Natural killer cell (primary cell): ENCODE data around the gene CHRNG. TPM values are rescaled to one million over a fixed set of nuclear protein-coding genes. Genes with fewer than 3 reads are reported as not detected.
A peak's percentile ranks its signal among the peaks of the same experiment; 100 is the strongest.

Experiments
- ATAC-seq, 3 donors: fragments of 150-1000 bp in 2 of 3; fragments of 200-7000 bp in 1 of 3; cut with Tn5 transposase; 1 replicate in 1 of 3; 2 replicates in 2 of 3; pipeline ENCODE4 v1.10.0; 2021; ENCODE audit warnings: mild to moderate bottlenecking in 2 of 3, moderate library complexity in 2 of 3
- DNase-seq, 2 donors: peaks; one replicate each; pipeline versions ENCODE4 v3.0.0 to v3.0.0-alpha.2; 2013 to 2021; ENCODE audit warnings: mixed read lengths in 1 of 2
- H3K27ac ChIP-seq: one replicate; pipeline ENCODE4 v1.5.1; 2013; ENCODE audit warnings: mild to moderate bottlenecking, low read length
- H3K27me3 ChIP-seq: one replicate; pipeline ENCODE4 v1.6.1; 2013; ENCODE audit warnings: low read length; ENCODE audit not compliant: control insufficient read depth, insufficient read depth
- H3K36me3 ChIP-seq: one replicate; pipeline ENCODE4 v1.6.1; 2013; ENCODE audit warnings: low read length; ENCODE audit not compliant: control insufficient read depth, insufficient read depth
- H3K4me1 ChIP-seq: one replicate; pipeline ENCODE4 v1.6.1; 2013; ENCODE audit warnings: low read length; ENCODE audit not compliant: control insufficient read depth, insufficient read depth
- H3K4me3 ChIP-seq: one replicate; pipeline ENCODE4 v1.5.1; 2013; ENCODE audit warnings: low read length
- H3K9me3 ChIP-seq: one replicate; pipeline ENCODE4 v1.6.1; 2013; ENCODE audit warnings: low read length; ENCODE audit not compliant: control insufficient read depth, insufficient read depth
- H3K27ac Mint-ChIP-seq, 2 donors: one replicate each; pipeline ENCODE4 v1.8.0; 2022; ENCODE audit warnings: mild to moderate bottlenecking in 2 of 2, mixed read lengths in 2 of 2, moderate library complexity in 1 of 2
- H3K27me3 Mint-ChIP-seq, 2 donors: one replicate each; pipeline ENCODE4 v1.8.0; 2022; ENCODE audit warnings: low read depth in 2 of 2, mixed read lengths in 2 of 2
- H3K36me3 Mint-ChIP-seq: one replicate; pipeline ENCODE4 v1.8.0; 2022; ENCODE audit warnings: mixed read lengths
- H3K4me1 Mint-ChIP-seq, 2 donors: one replicate each; pipeline ENCODE4 v1.8.0; 2022; ENCODE audit warnings: mixed read lengths in 2 of 2
- H3K4me3 Mint-ChIP-seq: one replicate; pipeline ENCODE4 v1.8.0; 2022; ENCODE audit warnings: mild to moderate bottlenecking, moderate library complexity, mixed read lengths
- H3K9me3 Mint-ChIP-seq, 2 donors: one replicate each; pipeline ENCODE4 v1.8.0; 2022; ENCODE audit warnings: mixed read lengths in 2 of 2
- CTCF ChIP-seq: fragments of 200-600 bp; IDR thresholded peaks from one replicate; pipeline ENCODE4 v1.8.0; 2022; ENCODE audit warnings: antibody characterized with exemption
- WGBS: methylation state at CpG from one replicate; pipeline ENCODE4 v1.1.7; 2013; ENCODE audit warnings: missing lambda C conversion rate; ENCODE audit not compliant: insufficient coverage; 5-methylcytosine and 5-hydroxymethylcytosine counted together
- intact Hi-C: fragments of 100-400 bp; cut with micrococcal nuclease; formaldehyde crosslinking; loops from one replicate; pipeline ENCODE4 v1.14.2; 2022
- total RNA-seq, 4 donors: library from RNA; stranded (reverse); fragments of 120-200 nt in 1 of 4; gene quantifications; one replicate each; pipeline versions ENCODE4 v1.2.3 to v1.2.4, GENCODE V29; 2013 to 2022

CHRNG gene
- total RNA-seq, 3 donors from 2014 or later (not counting 1 experiment from before 2014, with no cell fraction given), result not detected

- H3K36me3 Mint-ChIP-seq, result no peaks in the 10 kb centered on the region
- Histone ChIP-seq H3K27me3 (no peaks in the 10 kb centered on the region), H3K4me3 (no peak overlapping the region), H3K27ac (no peak overlapping the region), H3K4me1 (peaks cover 13% of the 10 kb centered on the region), H3K9me3 (no peaks in the 10 kb centered on the region), H3K36me3 (peaks cover 3% of the 10 kb centered on the region)
- TF ChIP-seq CTCF, result no peak
- DNase-seq (no peak), ATAC-seq (no peak)
- H3K4me3 Mint-ChIP-seq, result no peak overlapping the region
- peaks cover 0 to 13% of the 10 kb centered on the region in 2 donors for H3K27me3 Mint-ChIP-seq
- intact Hi-C loops, result no loop called here
- 92% methylated on average over 20 of the region's 20 CpGs for WGBS
- no peaks in the 10 kb centered on the region for H3K9me3 Mint-ChIP-seq
- peaks cover 6 to 17% of the 10 kb centered on the region in 2 donors for H3K4me1 Mint-ChIP-seq
- H3K27ac Mint-ChIP-seq, result no peak overlapping the region
These were observed 3.4 kb downstream of the CHRNG start for GRCh38 chr2:232542715-232543467.

GRCh38 chr2:232543491-232543890, 4.0 kb downstream of the CHRNG start:
- Mint-ChIP-seq H3K27me3 (peaks cover 0 to 8% of the 10 kb centered on the region in 2 donors), H3K4me1 (peaks cover 11 to 20% of the 10 kb centered on the region in 2 donors), H3K36me3 (no peaks in the 10 kb centered on the region), H3K27ac (no peak overlapping the region), H3K9me3 (peaks cover 0 to under 1% of the 10 kb centered on the region in 2 donors), H3K4me3 (no peak overlapping the region)
- no peak for ATAC-seq
- Histone ChIP-seq H3K27me3 (no peaks in the 10 kb centered on the region), H3K36me3 (peaks cover 3% of the 10 kb centered on the region), H3K4me1 (peaks cover 13% of the 10 kb centered on the region), H3K9me3 (no peaks in the 10 kb centered on the region), H3K4me3 (no peak overlapping the region), H3K27ac (no peak overlapping the region)
- DNase-seq, result no peak
- intact Hi-C loops, result no loop called here
- TF ChIP-seq CTCF, result no peak
- WGBS, result 93% methylated on average over 13 of the region's 14 CpGs

DNA sequence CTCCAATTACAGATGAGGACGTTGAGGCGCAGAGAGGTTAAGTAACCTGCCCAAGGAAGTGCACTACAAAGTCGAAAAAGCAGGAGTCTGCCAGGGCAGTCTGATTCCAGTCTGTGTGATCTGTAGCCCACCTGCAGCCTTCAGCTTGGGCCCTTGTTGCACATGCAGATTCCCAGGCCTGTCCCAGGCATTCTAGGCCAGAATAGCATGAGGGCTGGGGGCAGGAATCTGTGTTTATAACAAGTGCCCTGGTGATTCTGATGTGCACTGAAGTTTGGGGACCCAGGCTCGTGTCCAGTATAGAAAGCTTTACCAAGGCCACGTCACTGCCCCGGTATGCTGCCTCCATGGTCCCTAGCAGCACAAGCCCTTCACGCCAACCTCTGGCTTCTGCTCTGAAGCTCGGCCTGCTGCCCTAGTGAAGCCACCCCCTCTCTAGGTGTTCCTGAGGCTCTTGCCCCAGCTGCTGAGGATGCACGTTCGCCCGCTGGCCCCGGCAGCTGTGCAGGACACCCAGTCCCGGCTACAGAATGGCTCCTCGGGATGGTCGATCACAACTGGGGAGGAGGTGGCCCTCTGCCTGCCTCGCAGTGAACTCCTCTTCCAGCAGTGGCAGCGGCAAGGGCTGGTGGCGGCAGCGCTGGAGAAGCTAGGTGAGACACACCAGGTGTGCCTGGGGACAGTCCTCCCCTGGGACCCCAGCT, 4.6 kb downstream of the CHRNG start:
- no peak for DNase-seq
- H3K27ac Mint-ChIP-seq, result peak overlapping the region in 1 of 2 donors; percentile 20
- WGBS, result 96% methylated on average over 19 of the region's 19 CpGs
- peaks cover 16 to 23% of the 10 kb centered on the region in 2 donors for H3K4me1 Mint-ChIP-seq
- no peaks in the 10 kb centered on the region for H3K9me3 ChIP-seq
- H3K36me3 ChIP-seq, result peaks cover 3% of the 10 kb centered on the region
- no peaks in the 10 kb centered on the region for H3K36me3 Mint-ChIP-seq
- no peak overlapping the region for H3K4me3 ChIP-seq
- H3K4me1 ChIP-seq, result peaks cover 11% of the 10 kb centered on the region
- H3K9me3 Mint-ChIP-seq, result peaks cover 0 to 2% of the 10 kb centered on the region in 2 donors
- TF ChIP-seq CTCF, result no peak
- peaks cover 0 to 4% of the 10 kb centered on the region in 2 donors for H3K27me3 Mint-ChIP-seq
- no peak for ATAC-seq
- no peak overlapping the region for H3K4me3 Mint-ChIP-seq
- H3K27ac ChIP-seq, result no peak overlapping the region
- H3K27me3 ChIP-seq, result no peaks in the 10 kb centered on the region
- intact Hi-C loops, result no loop called here
